ENCODE results near the gene OPRD1.

DNA sequence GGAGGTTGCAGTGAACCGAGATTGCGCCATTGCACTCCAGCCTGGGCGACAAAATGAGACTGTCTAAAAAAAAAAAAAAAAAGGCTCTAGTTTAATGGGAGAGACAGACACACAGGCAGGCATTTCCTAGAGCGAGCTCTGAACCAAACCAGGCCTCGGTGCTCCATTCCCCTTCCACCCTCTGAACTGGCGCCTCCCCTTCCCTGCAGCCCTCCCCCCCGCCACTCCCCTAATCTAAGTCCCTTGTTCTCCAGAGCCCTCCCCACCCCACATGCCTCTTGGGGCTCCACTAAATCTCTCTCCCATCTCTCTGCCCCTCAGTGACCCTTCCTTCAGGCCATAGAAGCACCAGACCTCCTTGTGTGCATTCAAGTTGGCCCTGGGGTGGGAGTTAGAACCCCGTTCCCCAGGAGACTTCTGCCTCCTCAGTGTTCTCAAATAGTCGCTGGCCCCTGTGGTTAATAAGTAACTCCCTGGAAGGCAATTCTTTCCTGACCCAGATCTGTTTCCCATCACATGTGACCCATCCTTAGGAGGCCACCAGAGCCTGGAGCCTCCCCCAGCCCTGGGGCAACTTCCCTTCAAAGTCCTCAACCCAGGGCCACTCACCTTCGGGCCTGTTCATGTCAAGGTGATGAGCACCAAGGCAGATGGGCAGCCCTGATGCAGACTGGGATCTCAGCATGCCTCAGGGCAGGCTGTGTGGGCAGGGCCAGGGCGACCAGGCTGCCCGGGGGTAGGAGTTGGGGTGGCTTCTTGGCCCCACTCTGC, 59.8 kb downstream of the OPRD1 start:
- TF ChIP-seq, protein P1, sequence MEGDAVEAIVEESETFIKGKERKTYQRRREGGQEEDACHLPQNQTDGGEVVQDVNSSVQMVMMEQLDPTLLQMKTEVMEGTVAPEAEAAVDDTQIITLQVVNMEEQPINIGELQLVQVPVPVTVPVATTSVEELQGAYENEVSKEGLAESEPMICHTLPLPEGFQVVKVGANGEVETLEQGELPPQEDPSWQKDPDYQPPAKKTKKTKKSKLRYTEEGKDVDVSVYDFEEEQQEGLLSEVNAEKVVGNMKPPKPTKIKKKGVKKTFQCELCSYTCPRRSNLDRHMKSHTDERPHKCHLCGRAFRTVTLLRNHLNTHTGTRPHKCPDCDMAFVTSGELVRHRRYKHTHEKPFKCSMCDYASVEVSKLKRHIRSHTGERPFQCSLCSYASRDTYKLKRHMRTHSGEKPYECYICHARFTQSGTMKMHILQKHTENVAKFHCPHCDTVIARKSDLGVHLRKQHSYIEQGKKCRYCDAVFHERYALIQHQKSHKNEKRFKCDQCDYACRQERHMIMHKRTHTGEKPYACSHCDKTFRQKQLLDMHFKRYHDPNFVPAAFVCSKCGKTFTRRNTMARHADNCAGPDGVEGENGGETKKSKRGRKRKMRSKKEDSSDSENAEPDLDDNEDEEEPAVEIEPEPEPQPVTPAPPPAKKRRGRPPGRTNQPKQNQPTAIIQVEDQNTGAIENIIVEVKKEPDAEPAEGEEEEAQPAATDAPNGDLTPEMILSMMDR (IDR thresholded peaks at IDR 0.05; ENCODE audit: poor library complexity), result no peak
- TF ChIP-seq EZH2 (IDR thresholded peaks at IDR 0.05; ENCODE audit: borderline replicate concordance), result no peak
